GM03348 (cell line): ENCODE measurements around the gene SCGB3A1.

ENCODE experiments used
- DNase-seq: peaks from one replicate; pipeline ENCODE4 v3.0.0; 2012; ENCODE audit warnings: low spot score

SCGB3A1 gene

DNA sequence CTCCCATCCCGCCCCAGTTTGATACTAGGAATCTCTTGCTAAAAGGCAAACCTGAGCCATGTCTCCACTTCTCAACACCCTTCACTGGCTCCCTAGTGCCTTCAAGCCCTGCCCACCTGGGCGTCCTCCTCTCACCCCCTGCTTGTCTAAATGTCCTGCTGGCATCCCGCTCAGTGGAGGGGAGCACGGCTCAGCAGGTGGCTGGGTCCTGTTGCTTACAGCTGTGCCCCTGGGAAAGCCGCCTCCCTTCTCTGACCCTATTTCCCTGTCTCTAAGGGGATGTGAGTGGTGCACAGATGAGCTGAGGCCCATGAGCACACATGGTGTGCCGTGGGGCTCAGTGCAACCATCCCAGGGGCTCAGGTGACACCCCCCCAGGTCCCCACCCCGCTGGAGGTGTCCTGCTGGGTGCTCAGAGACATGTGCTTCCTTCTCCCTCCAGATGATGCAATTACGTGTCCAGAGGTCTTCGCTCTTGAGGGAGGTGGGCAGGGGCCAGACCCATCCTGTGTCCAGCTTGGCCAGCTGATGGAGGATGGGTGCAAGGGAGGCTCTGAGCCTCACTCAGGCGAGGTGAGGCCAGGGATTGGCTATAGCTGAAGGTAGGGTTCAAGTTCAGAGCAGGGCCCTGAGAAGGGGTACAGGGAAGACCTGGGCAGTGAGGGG is 34.0 kb upstream of the SCGB3A1 start:
- no peak for DNase-seq

GRCh38 chr5:180624587-180624986 is 33.3 kb upstream of the SCGB3A1 start:
- DNase-seq = no peak

GRCh38 chr5:180623844-180624243 is 32.5 kb upstream of the SCGB3A1 start:
- DNase-seq = no peak

- DNase-seq = no peak
These were observed 32.1 kb upstream of the SCGB3A1 start for GRCh38 chr5:180623411-180623834.

GRCh38 chr5:180622910-180623309 is 31.6 kb upstream of the SCGB3A1 start:
- no peak for DNase-seq

- no peak for DNase-seq
These were observed 30.0 kb upstream of the SCGB3A1 start for GRCh38 chr5:180621311-180621710.

DNA sequence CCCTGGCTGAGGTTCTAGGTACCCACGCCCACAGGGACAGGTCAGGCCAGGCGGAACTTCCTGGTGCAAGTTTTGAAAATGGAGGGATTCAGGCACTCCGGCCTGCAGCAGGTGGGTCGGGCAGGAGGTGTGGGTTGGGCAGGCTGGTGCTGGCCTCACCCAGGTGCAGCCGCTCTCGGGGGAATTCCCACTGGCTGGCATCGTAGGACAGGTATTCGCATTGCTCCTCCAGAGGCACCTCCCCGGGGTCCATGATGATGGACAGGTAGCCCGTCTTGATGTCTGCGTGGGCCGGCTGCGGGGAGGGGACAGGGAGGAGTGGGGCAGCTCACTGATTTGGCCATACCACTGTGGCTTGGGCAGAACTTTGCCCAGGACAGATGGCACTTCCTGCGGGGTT is 28.7 kb upstream of the SCGB3A1 start:
- DNase-seq = no peak

DNA sequence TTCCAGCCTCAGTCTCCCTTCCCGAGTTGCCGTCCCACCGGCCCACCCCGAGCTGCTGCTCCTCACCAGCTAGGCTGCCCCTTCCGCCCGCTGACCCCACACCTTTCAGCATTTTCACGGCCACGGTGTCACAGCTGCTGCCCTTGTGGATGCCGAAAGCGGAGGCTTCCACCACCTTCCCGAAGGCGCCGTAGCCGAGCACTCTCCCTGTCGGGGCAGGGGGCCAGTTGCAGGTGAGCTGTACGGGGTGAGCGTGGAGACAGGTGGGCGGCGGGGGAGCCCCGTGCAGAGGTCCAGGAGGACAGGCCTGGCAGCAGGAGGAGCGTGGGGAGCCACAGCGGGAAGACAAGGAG is 28.2 kb upstream of the SCGB3A1 start:
- no peak for DNase-seq

GRCh38 chr5:180618829-180619562 is 27.7 kb upstream of the SCGB3A1 start:
- peak; percentile 68 for DNase-seq

GRCh38 chr5:180618487-180618828 is 27.2 kb upstream of the SCGB3A1 start:
- DNase-seq = no peak

GRCh38 chr5:180613814-180614188 is 22.5 kb upstream of the SCGB3A1 start:
- DNase-seq = no peak

- DNase-seq = no peak
These were observed 22.0 kb upstream of the SCGB3A1 start for GRCh38 chr5:180613188-180613813.

DNA sequence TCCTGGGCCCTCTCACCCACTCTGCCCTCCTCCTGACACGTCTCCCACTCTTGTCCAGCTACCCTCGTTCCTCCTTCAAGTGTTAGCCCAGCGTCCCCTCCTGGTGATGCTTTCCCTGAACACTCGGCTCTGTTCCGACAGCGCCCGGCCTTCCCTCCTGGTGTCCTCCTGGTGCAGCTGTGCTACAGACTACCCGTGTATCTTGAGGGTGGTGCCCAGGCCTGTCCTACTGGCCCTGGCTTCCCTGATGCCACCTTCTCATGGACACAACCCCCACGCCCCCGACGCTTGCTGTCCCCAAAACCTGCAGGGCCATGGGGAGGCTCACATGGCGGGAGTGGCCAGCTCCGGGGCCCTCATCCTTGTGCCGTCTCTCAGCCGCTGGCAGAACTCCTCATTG is 21.4 kb upstream of the SCGB3A1 start:
- no peak for DNase-seq

- DNase-seq = no peak
These were observed 20.0 kb upstream of the SCGB3A1 start for GRCh38 chr5:180611140-180611850.

DNA sequence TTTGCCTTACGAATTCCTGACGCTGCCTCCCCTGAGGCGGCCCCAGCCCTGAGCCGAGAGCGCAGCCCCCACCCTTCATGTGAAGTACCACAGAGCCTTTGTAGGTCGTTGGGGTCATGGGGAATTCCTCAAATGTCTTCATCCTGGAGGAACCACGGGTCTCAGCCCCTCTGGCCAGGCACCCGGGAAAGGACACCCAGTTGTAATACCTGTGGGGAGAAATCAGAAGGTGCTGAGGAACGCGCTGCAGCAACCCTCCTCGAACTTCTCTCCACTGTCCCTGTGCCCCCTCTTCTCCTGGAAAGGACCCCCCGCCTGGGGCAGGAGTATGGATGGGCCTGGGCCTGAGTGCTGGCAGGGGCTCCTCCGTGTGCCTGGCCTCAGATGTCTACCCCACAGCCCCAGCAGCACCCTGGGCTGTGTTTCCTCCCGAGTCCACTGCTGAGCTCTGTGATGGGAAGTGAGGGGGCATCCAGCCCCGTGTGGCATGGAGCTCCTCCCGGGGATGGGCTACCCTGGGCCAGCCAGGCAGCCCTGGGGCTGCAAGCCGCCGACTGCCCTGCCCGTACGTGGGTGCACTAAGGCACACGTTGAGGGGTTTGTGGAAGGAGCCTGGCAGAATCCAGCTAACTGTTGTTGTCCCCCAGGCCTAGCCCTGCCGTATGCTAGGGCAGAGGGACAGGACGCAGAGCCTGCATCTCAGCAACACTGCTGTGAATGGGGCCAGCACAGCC is 18.7 kb upstream of the SCGB3A1 start:
- DNase-seq = no peak

GRCh38 chr5:180609386-180609785 is 18.1 kb upstream of the SCGB3A1 start:
- no peak for DNase-seq

GRCh38 chr5:180608572-180609310 is 17.4 kb upstream of the SCGB3A1 start:
- no peak for DNase-seq

GRCh38 chr5:180607861-180608571 is 16.7 kb upstream of the SCGB3A1 start:
- DNase-seq = no peak

- DNase-seq = no peak
These were observed 15.0 kb upstream of the SCGB3A1 start for GRCh38 chr5:180606215-180606785.

DNA sequence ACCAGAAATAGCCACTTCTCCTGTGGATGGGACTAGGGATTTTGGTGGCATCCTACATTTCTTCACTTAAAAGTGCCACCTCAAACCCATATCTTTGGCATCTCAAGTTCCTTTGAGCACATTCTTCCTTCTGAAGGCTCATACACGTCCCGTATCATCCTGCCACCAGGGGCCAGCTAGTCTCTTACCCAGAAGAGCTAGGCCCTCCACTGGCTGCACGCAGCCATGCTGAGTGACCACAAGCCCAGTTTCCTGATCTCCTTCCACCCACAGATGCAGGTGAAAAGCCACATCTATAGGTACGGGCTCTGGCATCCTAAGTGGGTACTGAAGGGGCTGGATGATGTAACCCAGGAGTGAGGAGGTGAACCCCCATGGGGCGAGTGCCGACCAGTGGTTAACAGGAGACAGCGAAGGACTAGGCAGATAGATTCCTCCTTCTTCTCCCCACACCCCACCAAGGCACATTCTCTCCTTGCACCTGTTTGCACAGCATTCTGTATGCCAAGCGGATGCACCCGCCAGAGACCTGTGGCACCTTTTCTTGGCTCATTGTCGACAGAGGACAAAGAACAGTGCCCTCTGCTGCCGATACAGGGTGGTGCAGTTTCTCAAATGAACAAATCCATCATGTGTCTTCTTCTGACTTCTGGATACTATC is 14.4 kb upstream of the SCGB3A1 start:
- DNase-seq = peak; percentile 75
